ENCODE measurements around the gene NES. TPM values are rescaled to one million over a fixed set of nuclear protein-coding genes. Genes with fewer than 3 reads are reported as not detected.

The NES gene
- total RNA-seq, 1 experiment from 2014 or later = 168 TPM

- peak overlapping the region; percentile 79 to 93 (median 85); a peak in 5 of 7 replicates for H3K27ac Mint-ChIP-seq
- H3K4me1 ChIP-seq (ENCODE audit: insufficient read depth, low read length) = peaks cover 26% of the 10 kb centered on the region; the same call in 1 of the 2 replicates
Measured at GRCh38 chr1:156669794-156670193, 7.4 kb downstream of the NES start.

More at GRCh38 chr1:156669794-156670193, 7.4 kb downstream of the NES start:
- TF ChIP-seq, protein P1, sequence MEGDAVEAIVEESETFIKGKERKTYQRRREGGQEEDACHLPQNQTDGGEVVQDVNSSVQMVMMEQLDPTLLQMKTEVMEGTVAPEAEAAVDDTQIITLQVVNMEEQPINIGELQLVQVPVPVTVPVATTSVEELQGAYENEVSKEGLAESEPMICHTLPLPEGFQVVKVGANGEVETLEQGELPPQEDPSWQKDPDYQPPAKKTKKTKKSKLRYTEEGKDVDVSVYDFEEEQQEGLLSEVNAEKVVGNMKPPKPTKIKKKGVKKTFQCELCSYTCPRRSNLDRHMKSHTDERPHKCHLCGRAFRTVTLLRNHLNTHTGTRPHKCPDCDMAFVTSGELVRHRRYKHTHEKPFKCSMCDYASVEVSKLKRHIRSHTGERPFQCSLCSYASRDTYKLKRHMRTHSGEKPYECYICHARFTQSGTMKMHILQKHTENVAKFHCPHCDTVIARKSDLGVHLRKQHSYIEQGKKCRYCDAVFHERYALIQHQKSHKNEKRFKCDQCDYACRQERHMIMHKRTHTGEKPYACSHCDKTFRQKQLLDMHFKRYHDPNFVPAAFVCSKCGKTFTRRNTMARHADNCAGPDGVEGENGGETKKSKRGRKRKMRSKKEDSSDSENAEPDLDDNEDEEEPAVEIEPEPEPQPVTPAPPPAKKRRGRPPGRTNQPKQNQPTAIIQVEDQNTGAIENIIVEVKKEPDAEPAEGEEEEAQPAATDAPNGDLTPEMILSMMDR (conservative IDR thresholded peaks at IDR 0.05) = no peak
- Histone ChIP-seq H3K56ac (ENCODE audit: insufficient read length, low read depth, low read length) (no peak overlapping the region), H2BK15ac (ENCODE audit: low read depth, low read length) (no peak overlapping the region), H2BK12ac (ENCODE audit: insufficient read length, low read depth, low read length) (no peak overlapping the region), H3K4me2 (ENCODE audit: insufficient read depth, insufficient read length, low read length) (no peak overlapping the region), H4K5ac (ENCODE audit: insufficient read length, low read depth, low read length) (no peak overlapping the region), H3K79me2 (ENCODE audit: insufficient read depth, low read length) (peaks cover under 1% of the 10 kb centered on the region; the same call in 1 of the 2 replicates), H4K8ac (replicated peaks; ENCODE audit: insufficient read length, low read depth, low read length) (no peak overlapping the region), H3T11ph (ENCODE audit: low read length) (no peak overlapping the region), H3K27me3 (ENCODE audit: insufficient read depth, low read length) (no peaks in the 10 kb centered on the region), H4K91ac (ENCODE audit: insufficient read length, low read depth, low read length) (no peak overlapping the region), H3K14ac (ENCODE audit: insufficient read depth, low read length) (no peak overlapping the region), H3K18ac (ENCODE audit: insufficient read length, low read depth, low read length) (no peak overlapping the region), H3K4ac (ENCODE audit: low read depth, low read length) (no peak overlapping the region), H2AK5ac (ENCODE audit: insufficient read length, low read length) (no peak overlapping the region), H3K23me2 (ENCODE audit: insufficient read length, low read depth, low read length, poor library complexity, severe bottlenecking) (no peaks in the 10 kb centered on the region), H3K9me3 (ENCODE audit: control insufficient read depth, low read depth, low read length) (no peaks in the 10 kb centered on the region), H2BK5ac (ENCODE audit: insufficient read length, low read length) (no peak overlapping the region), H3K23ac (ENCODE audit: insufficient read length, low read depth, low read length) (no peak overlapping the region), H3K27ac (ENCODE audit: insufficient read length, low read depth, low read length) (no peak overlapping the region), H3K9ac (ENCODE audit: extremely low read depth, insufficient read length, low read length) (no peak overlapping the region), H4K20me1 (ENCODE audit: control insufficient read depth, insufficient read depth, insufficient read length) (no peaks in the 10 kb centered on the region), H3K79me1 (ENCODE audit: insufficient read depth, low read depth, low read length, poor library complexity, severe bottlenecking) (peaks cover 8% of the 10 kb centered on the region), H2BK120ac (ENCODE audit: low read depth, low read length, poor library complexity, severe bottlenecking) (no peak overlapping the region), H2AFZ (ENCODE audit: low read length) (no peak overlapping the region), H2BK20ac (ENCODE audit: low read depth, low read length, poor library complexity, severe bottlenecking) (no peak overlapping the region)
- peaks cover 5% of the 10 kb centered on the region; the same call in 1 of the 2 replicates for H3K27me3 Mint-ChIP-seq (ENCODE audit: low read depth)
- peaks cover 2 to 3% of the 10 kb centered on the region in 2 experiments; a peak in 3 of 5 replicates for H3K9me3 Mint-ChIP-seq
- no peak for DNase-seq
- no CpG with 5 or more reads among the region's 5 CpGs for WGBS (ENCODE audit: extremely low coverage, insufficient read length, low lambda C conversion rate)
- peaks cover 30 to 38% (median 30%) of the 10 kb centered on the region in 3 experiments for H3K36me3 Mint-ChIP-seq (ENCODE audit: insufficient read depth in 1 of 3, low read depth in 3 of 3)
- peaks cover 83 to 95% of the 10 kb centered on the region in 2 experiments for H3K4me1 Mint-ChIP-seq
- H3K4me3 Mint-ChIP-seq = no peak overlapping the region

Measured in H9 (cell line).